ENCODE results near the gene TACR1.

- TF ChIP-seq CTCF (IDR thresholded peaks at IDR 0.05) (no peak), POLR2A (IDR thresholded peaks at IDR 0.05) (no peak), POLR2AphosphoS5 (IDR thresholded peaks at IDR 0.05) (no peak)
Measured at GRCh38 chr2:75074708-75075107, 124.6 kb downstream of the TACR1 start.
